Calu3 (cell line): ENCODE measurements around the gene IL1RN. TPM values are rescaled to one million over a fixed set of nuclear protein-coding genes. Genes with fewer than 3 reads are reported as not detected.

ENCODE experiments used
- BruUV-seq: library from RNA; stranded (reverse); fragments of 400-500 nt; replicated peaks from 2 replicates; lab custom pipeline; 2021; lab: Mats Ljungman, UMichigan
- CTCF ChIA-PET: fragments of 300-600 bp; sonication (Branson Sonifier 250); formaldehyde crosslinking; loops from one replicate; lab custom pipeline; 2022; ENCODE audit warnings: antibody characterized with exemption; lab: Charles Lee
- DNase-seq: peaks from one replicate; pipeline ENCODE4 v3.0.0; 2022
- H3K27ac Mint-ChIP-seq: one replicate; pipeline ENCODE4 v1.8.0; 2022; ENCODE audit warnings: mixed read lengths; ENCODE audit not compliant: unreplicated experiment
- H3K27me3 Mint-ChIP-seq: one replicate; pipeline ENCODE4 v1.8.0; 2022; ENCODE audit warnings: mixed read lengths; ENCODE audit not compliant: unreplicated experiment
- H3K36me3 Mint-ChIP-seq: one replicate; pipeline ENCODE4 v1.8.0; 2022; ENCODE audit warnings: mild to moderate bottlenecking, moderate library complexity, mixed read lengths; ENCODE audit not compliant: insufficient read depth, unreplicated experiment
- H3K4me1 Mint-ChIP-seq: one replicate; pipeline ENCODE4 v1.8.0; 2022; ENCODE audit warnings: mild to moderate bottlenecking, low read depth, mixed read lengths; ENCODE audit not compliant: unreplicated experiment
- H3K4me3 Mint-ChIP-seq: one replicate; pipeline ENCODE4 v1.8.0; 2022; ENCODE audit warnings: mild to moderate bottlenecking, low read depth, moderate library complexity, mixed read lengths; ENCODE audit not compliant: unreplicated experiment
- H3K9me3 Mint-ChIP-seq: one replicate; pipeline ENCODE4 v1.8.0; 2022; ENCODE audit warnings: low read depth, mixed read lengths; ENCODE audit not compliant: unreplicated experiment
- intact Hi-C: fragments of 100-400 bp; cut with micrococcal nuclease; formaldehyde crosslinking; loops from one replicate; pipeline ENCODE4 v1.10.0; 2022; ENCODE audit not compliant: unreplicated experiment
- total RNA-seq: library from RNA; stranded (reverse); gene quantifications from 2 replicates; pipeline ENCODE4 v1.2.3, GENCODE V29; 2022
- TF ChIP-seq, protein P1 (sequence below): fragments of 200-600 bp; IDR thresholded peaks from one replicate; pipeline ENCODE4 v1.8.0; 2022; ENCODE audit warnings: antibody characterized with exemption; ENCODE audit not compliant: unreplicated experiment

The IL1RN gene
- total RNA-seq, 1 experiment from 2014 or later, result 19.4 TPM

DNA sequence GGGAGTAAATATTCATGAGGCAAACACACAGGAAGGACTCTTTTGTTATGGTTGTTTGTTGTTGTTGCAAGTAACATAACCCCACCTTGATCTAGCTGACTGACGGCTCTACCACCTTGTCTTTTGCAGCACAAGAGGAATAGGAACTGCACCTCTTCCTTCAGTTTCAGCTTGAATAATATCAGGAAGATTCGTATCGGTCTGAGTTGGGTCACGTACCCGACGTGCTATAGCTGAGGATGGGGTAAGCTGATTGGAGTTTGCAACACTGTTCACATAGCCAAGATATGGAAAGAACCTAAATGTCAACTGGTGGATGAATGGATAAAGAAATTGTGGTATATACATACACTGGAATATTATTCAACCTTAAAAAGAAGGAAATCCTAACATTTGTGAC, 14.5 kb upstream of the IL1RN start:
- no peak overlapping the region for H3K27ac Mint-ChIP-seq
- no TSS peak for BruUV-seq
- CTCF ChIA-PET, result no interaction called here
- peaks cover 11% of the 10 kb centered on the region for H3K4me1 Mint-ChIP-seq
- DNase-seq, result no peak
- H3K9me3 Mint-ChIP-seq, result no peaks in the 10 kb centered on the region
- TF ChIP-seq, protein P1, sequence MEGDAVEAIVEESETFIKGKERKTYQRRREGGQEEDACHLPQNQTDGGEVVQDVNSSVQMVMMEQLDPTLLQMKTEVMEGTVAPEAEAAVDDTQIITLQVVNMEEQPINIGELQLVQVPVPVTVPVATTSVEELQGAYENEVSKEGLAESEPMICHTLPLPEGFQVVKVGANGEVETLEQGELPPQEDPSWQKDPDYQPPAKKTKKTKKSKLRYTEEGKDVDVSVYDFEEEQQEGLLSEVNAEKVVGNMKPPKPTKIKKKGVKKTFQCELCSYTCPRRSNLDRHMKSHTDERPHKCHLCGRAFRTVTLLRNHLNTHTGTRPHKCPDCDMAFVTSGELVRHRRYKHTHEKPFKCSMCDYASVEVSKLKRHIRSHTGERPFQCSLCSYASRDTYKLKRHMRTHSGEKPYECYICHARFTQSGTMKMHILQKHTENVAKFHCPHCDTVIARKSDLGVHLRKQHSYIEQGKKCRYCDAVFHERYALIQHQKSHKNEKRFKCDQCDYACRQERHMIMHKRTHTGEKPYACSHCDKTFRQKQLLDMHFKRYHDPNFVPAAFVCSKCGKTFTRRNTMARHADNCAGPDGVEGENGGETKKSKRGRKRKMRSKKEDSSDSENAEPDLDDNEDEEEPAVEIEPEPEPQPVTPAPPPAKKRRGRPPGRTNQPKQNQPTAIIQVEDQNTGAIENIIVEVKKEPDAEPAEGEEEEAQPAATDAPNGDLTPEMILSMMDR, result no peak
- H3K27me3 Mint-ChIP-seq, result no peaks in the 10 kb centered on the region
- intact Hi-C loops, result no loop called here
- peaks cover 6% of the 10 kb centered on the region for H3K36me3 Mint-ChIP-seq
- H3K4me3 Mint-ChIP-seq, result no peak overlapping the region

DNA sequence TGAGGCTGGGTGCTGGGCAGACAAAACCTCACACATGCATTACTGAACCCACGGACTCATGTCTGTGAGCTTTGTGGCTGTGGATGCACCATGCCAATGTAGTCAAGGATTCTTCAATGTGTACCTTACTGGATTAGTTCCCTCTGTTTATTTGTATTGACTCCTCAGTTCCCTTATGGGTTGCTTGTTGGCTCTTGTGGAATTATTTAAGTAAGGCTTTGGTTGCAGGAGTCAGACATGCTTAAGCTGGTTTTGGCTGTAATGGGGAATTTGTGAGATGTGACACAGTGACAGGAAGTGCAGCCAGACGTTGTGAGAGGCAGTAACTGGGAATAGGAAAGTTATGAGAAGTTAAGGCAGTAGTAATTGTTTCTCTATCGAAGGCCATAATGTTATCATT, 13.6 kb upstream of the IL1RN start:
- Mint-ChIP-seq H3K4me1 (peaks cover 19% of the 10 kb centered on the region), H3K27ac (no peak overlapping the region), H3K4me3 (no peak overlapping the region), H3K27me3 (no peaks in the 10 kb centered on the region), H3K9me3 (no peaks in the 10 kb centered on the region), H3K36me3 (peaks cover 11% of the 10 kb centered on the region)
- intact Hi-C loops, result no loop called here
- TF ChIP-seq, protein P1, result no peak
- CTCF ChIA-PET, result no interaction called here
- no TSS peak for BruUV-seq
- DNase-seq, result no peak

- Mint-ChIP-seq H3K4me3 (no peak overlapping the region), H3K4me1 (peaks cover 21% of the 10 kb centered on the region), H3K9me3 (no peaks in the 10 kb centered on the region), H3K27ac (no peak overlapping the region), H3K36me3 (peaks cover 11% of the 10 kb centered on the region), H3K27me3 (no peaks in the 10 kb centered on the region)
- intact Hi-C loops, result no loop called here
- CTCF ChIA-PET, result no interaction called here
- TF ChIP-seq, protein P1, result no peak
- no peak for DNase-seq
- no TSS peak for BruUV-seq
Measured at GRCh38 chr2:113114224-113114945, 13.0 kb upstream of the IL1RN start.

GRCh38 chr2:113114996-113115395, 12.4 kb upstream of the IL1RN start:
- no peak overlapping the region for H3K4me3 Mint-ChIP-seq
- H3K4me1 Mint-ChIP-seq, result peaks cover 27% of the 10 kb centered on the region
- no peak for DNase-seq
- CTCF ChIA-PET, result no interaction called here
- TF ChIP-seq, protein P1, result no peak
- H3K36me3 Mint-ChIP-seq, result peaks cover 11% of the 10 kb centered on the region
- intact Hi-C loops, result no loop called here
- H3K27me3 Mint-ChIP-seq, result no peaks in the 10 kb centered on the region
- no peak overlapping the region for H3K27ac Mint-ChIP-seq
- H3K9me3 Mint-ChIP-seq, result no peaks in the 10 kb centered on the region
- no TSS peak for BruUV-seq
